Transverse colon (tissue), 4 donors: ENCODE data around the gene LMX1A. TPM values are rescaled to one million over a fixed set of nuclear protein-coding genes. Genes with fewer than 3 reads are reported as not detected.

ENCODE experiments used
- DNase-seq: peaks from one replicate; pipeline ENCODE4 v3.0.0-alpha.2; 2019
- H3K27ac ChIP-seq, 4 donors: fragments of 200-600 bp; sonication (generic); 2 replicates each; pipeline ENCODE4 v1.5.1; 2016 to 2018; ENCODE audit warnings: inconsistent platforms in 4 of 4
- H3K27me3 ChIP-seq: fragments of 200-600 bp; sonication (generic); 2 replicates; pipeline ENCODE4 v1.5.1; 2017; ENCODE audit warnings: inconsistent platforms
- H3K36me3 ChIP-seq, 4 donors: fragments of 200-600 bp; sonication (generic); 2 replicates each; pipeline ENCODE4 v1.5.1; 2017 to 2019; ENCODE audit warnings: inconsistent platforms in 4 of 4
- H3K4me1 ChIP-seq, 4 donors: fragments of 200-600 bp; sonication (generic); 2 replicates each; pipeline ENCODE4 v1.5.1; 2017 to 2020; ENCODE audit warnings: inconsistent platforms in 4 of 4
- H3K4me3 ChIP-seq, 4 donors: fragments of 200-600 bp; sonication (generic); 1 replicate in 1 of 4; 2 replicates in 3 of 4; pipeline versions ENCODE4 v1.5.1 to v1.6.1; 2017 to 2019; ENCODE audit warnings: inconsistent platforms in 4 of 4
- H3K9me3 ChIP-seq, 2 donors: fragments of 200-600 bp; sonication (generic); 2 replicates each; pipeline ENCODE4 v1.5.1; 2017 to 2019; ENCODE audit warnings: inconsistent platforms in 2 of 2
- CTCF ChIP-seq, 5 experiments: fragments of 200-600 bp in 3 of 5; fragments of 450-650 bp in 2 of 5; sonication (generic) in 3 of 5; IDR thresholded peaks; 1 replicate in 2 of 5; 2 replicates in 3 of 5; pipeline ENCODE4 v1.5.1; 2016 to 2017; ENCODE audit warnings: antibody characterized with exemption in 5 of 5, inconsistent platforms in 3 of 5, mild to moderate bottlenecking in 2 of 5, moderate library complexity in 1 of 5
- EP300 ChIP-seq: sonication (generic); formaldehyde crosslinking; IDR thresholded peaks from one replicate; pipeline ENCODE4 v1.6.1; 2017; ENCODE audit warnings: antibody characterized with exemption, low read depth
- POLR2A ChIP-seq: fragments of 450-650 bp; IDR thresholded peaks from one replicate; pipeline ENCODE4 v1.6.1; 2016; ENCODE audit warnings: antibody characterized with exemption, mild to moderate bottlenecking, moderate library complexity
- POLR2AphosphoS5 ChIP-seq, 3 donors: sonication (generic); formaldehyde crosslinking; IDR thresholded peaks; one replicate each; pipeline ENCODE4 v1.6.1; 2016; ENCODE audit warnings: antibody characterized with exemption in 3 of 3
- WGBS, 2 donors: methylation state at CpG; one replicate each; pipeline ENCODE4 v1.1.5; 2018; ENCODE audit warnings: low coverage in 1 of 2; 5-methylcytosine and 5-hydroxymethylcytosine counted together
- in situ Hi-C, 4 donors: fragments of 200-750 bp; cut with MboI; loops; one replicate each; pipeline versions ENCODE4 v1.15.0 to v1.15.1; 2017; ENCODE audit warnings: low sequenced_read_pairs in 3 of 4, low pct_ligation_motif_present in 1 of 4, low pct_unique_long_range_greater_than_20kb in 1 of 4
- intact Hi-C: fragments of 100-400 bp; cut with DNase I; formaldehyde crosslinking; loops from one replicate; pipeline ENCODE4 v1.15.1; 2023; ENCODE audit warnings: low total_unique reads
- total RNA-seq, 4 donors: library from RNA; depleted of rRNA; stranded (reverse); fragments of >200 nt; gene quantifications; one replicate each; pipeline ENCODE4 v1.1.0, GENCODE V29; 2016

The LMX1A gene
- total RNA-seq, 4 donors from 2014 or later: 0.41 to 0.79 TPM; not detected in 2

- no peak for DNase-seq
- Histone ChIP-seq H3K36me3 (no peaks in the 10 kb centered on the region), H3K4me3 (no peak overlapping the region), H3K4me1 (no peaks in the 10 kb centered on the region), H3K27ac (no peak overlapping the region), H3K9me3 (no peaks in the 10 kb centered on the region), H3K27me3 (peaks cover 3% of the 10 kb centered on the region)
- in situ Hi-C loops (no loop called here), intact Hi-C loops (no loop called here)
- WGBS, 2 donors: 81 to 100% methylated on average over 1 to 8 of the region's 8 CpGs
- TF ChIP-seq EP300 (no peak), POLR2A (no peak), POLR2AphosphoS5 (IDR thresholded peaks at IDR 0.05) (no peak), CTCF (IDR thresholded peaks at IDR 0.05) (no peak)
Observed at GRCh38 chr1:165303386-165303785, 53.1 kb downstream of the LMX1A start.

GRCh38 chr1:165300400-165300903, 56.1 kb downstream of the LMX1A start:
- peaks cover 3% of the 10 kb centered on the region for H3K27me3 ChIP-seq
- no peaks in the 10 kb centered on the region for H3K9me3 ChIP-seq
- H3K36me3 ChIP-seq: no peaks in the 10 kb centered on the region
- no peak overlapping the region for H3K4me3 ChIP-seq
- 70 to 86% methylated on average over 2 of the region's 2 CpGs for WGBS, 2 donors
- DNase-seq: no peak
- TF ChIP-seq EP300 (no peak), POLR2A (no peak), POLR2AphosphoS5 (IDR thresholded peaks at IDR 0.05) (no peak), CTCF (IDR thresholded peaks at IDR 0.05) (no peak)
- no peaks in the 10 kb centered on the region for H3K4me1 ChIP-seq
- in situ Hi-C loops (no loop called here), intact Hi-C loops (no loop called here)
- no peak overlapping the region for H3K27ac ChIP-seq

GRCh38 chr1:165298203-165298820, 58.2 kb downstream of the LMX1A start:
- in situ Hi-C loops: no loop called here
- no peak overlapping the region for H3K4me3 ChIP-seq
- H3K4me1 ChIP-seq: no peaks in the 10 kb centered on the region
- 75% methylated on average over 6 of the region's 6 CpGs; no CpG with 5 or more reads in 1 of the 2 donors for WGBS, 2 donors
- H3K27ac ChIP-seq: no peak overlapping the region
- H3K36me3 ChIP-seq: no peaks in the 10 kb centered on the region
- no peaks in the 10 kb centered on the region for H3K9me3 ChIP-seq
- no peak for DNase-seq
- intact Hi-C loops: no loop called here
- TF ChIP-seq EP300: no peak
- TF ChIP-seq POLR2AphosphoS5 (IDR thresholded peaks at IDR 0.05): no peak
- no peak for TF ChIP-seq CTCF (IDR thresholded peaks at IDR 0.05)
- TF ChIP-seq POLR2A: no peak
- H3K27me3 ChIP-seq: no peaks in the 10 kb centered on the region

GRCh38 chr1:165296205-165296604, 60.3 kb downstream of the LMX1A start:
- intact Hi-C loops: no loop called here
- H3K27ac ChIP-seq: no peak overlapping the region
- H3K36me3 ChIP-seq: no peaks in the 10 kb centered on the region
- DNase-seq: no peak
- in situ Hi-C loops: no loop called here
- no peak overlapping the region for H3K4me3 ChIP-seq
- 66 to 86% methylated on average over 4 of the region's 4 CpGs for WGBS, 2 donors
- TF ChIP-seq EP300 (no peak), CTCF (IDR thresholded peaks at IDR 0.05) (no peak), POLR2AphosphoS5 (IDR thresholded peaks at IDR 0.05) (no peak), POLR2A (no peak)
- H3K4me1 ChIP-seq: no peaks in the 10 kb centered on the region
- H3K27me3 ChIP-seq: no peaks in the 10 kb centered on the region
- H3K9me3 ChIP-seq: no peaks in the 10 kb centered on the region
